Ishikawa (cell line): Measurements from ENCODE around the gene EMILIN1.

Source experiments
- CEBPB ChIP-seq: IDR thresholded peaks from 2 replicates; pipeline ENCODE4 v1.6.1; 2012
- CREB1 ChIP-seq: IDR thresholded peaks from 2 replicates; pipeline ENCODE4 v1.6.1; 2012; ENCODE audit warnings: low read depth
- EGR1 ChIP-seq: IDR thresholded peaks from 2 replicates; pipeline ENCODE4 v1.6.1; 2012
- EP300 ChIP-seq: IDR thresholded peaks from 2 replicates; pipeline ENCODE4 v1.6.1; 2012; ENCODE audit warnings: borderline replicate concordance
- FOXM1 ChIP-seq: IDR thresholded peaks from 2 replicates; pipeline ENCODE4 v1.6.1; 2012; ENCODE audit warnings: low read depth, borderline replicate concordance
- MAX ChIP-seq: IDR thresholded peaks from 2 replicates; pipeline ENCODE4 v1.6.1; 2012
- NFIC ChIP-seq: IDR thresholded peaks from 2 replicates; pipeline ENCODE4 v1.6.1; 2012
- RAD21 ChIP-seq: IDR thresholded peaks from 2 replicates; pipeline ENCODE4 v1.6.1; 2012; ENCODE audit warnings: low read depth
- REST ChIP-seq: IDR thresholded peaks from 2 replicates; pipeline ENCODE4 v1.6.1; 2012; ENCODE audit warnings: low read depth, mild to moderate bottlenecking
- TAF1 ChIP-seq: IDR thresholded peaks from 2 replicates; pipeline ENCODE4 v1.6.1; 2012; ENCODE audit warnings: low read depth, mild to moderate bottlenecking
- TCF12 ChIP-seq: IDR thresholded peaks from 2 replicates; pipeline ENCODE4 v1.6.1; 2012; ENCODE audit warnings: low read depth
- TEAD4 ChIP-seq: IDR thresholded peaks from 2 replicates; pipeline ENCODE4 v1.6.1; 2012
- USF1 ChIP-seq: IDR thresholded peaks from 2 replicates; pipeline ENCODE4 v1.6.1; 2012
- YY1 ChIP-seq: IDR thresholded peaks from 2 replicates; pipeline ENCODE4 v1.6.1; 2012; ENCODE audit warnings: low read depth
- ZBTB7A ChIP-seq: IDR thresholded peaks from 2 replicates; pipeline ENCODE4 v1.6.1; 2012; ENCODE audit warnings: low read depth

Gene EMILIN1

GRCh38 chr2:27077231-27077630, 1.2 kb upstream of the EMILIN1 start:
- TF ChIP-seq USF1 (no peak), ZBTB7A (no peak), RAD21 (no peak), YY1 (no peak), TEAD4 (no peak), NFIC (no peak), REST (no peak), TCF12 (no peak), TAF1 (no peak), EGR1 (no peak), FOXM1 (no peak), MAX (no peak), CEBPB (no peak)

GRCh38 chr2:27079233-27080139, 1.1 kb downstream of the EMILIN1 start:
- TF ChIP-seq CEBPB: no peak
- TF ChIP-seq TCF12: no peak
- no peak for TF ChIP-seq EP300
- TF ChIP-seq NFIC: no peak
- no peak for TF ChIP-seq FOXM1
- TF ChIP-seq TAF1: no peak
- no peak for TF ChIP-seq USF1
- no peak for TF ChIP-seq ZBTB7A

GRCh38 chr2:27080140-27080469, 1.7 kb downstream of the EMILIN1 start:
- TF ChIP-seq USF1 (no peak), MAX (no peak), CEBPB (no peak), FOXM1 (no peak), REST (no peak), EGR1 (no peak), TEAD4 (no peak), NFIC (no peak)

GRCh38 chr2:27080603-27080936, 2.2 kb downstream of the EMILIN1 start:
- TF ChIP-seq EP300 (no peak), FOXM1 (no peak), CEBPB (no peak), CREB1 (no peak)

GRCh38 chr2:27081984-27082772, 3.8 kb downstream of the EMILIN1 start:
- no peak for TF ChIP-seq MAX
- no peak for TF ChIP-seq NFIC
- TF ChIP-seq CREB1: no peak
- TF ChIP-seq REST: no peak
- TF ChIP-seq YY1: no peak
- no peak for TF ChIP-seq ZBTB7A
- no peak for TF ChIP-seq TCF12
- no peak for TF ChIP-seq FOXM1
- no peak for TF ChIP-seq TAF1
- TF ChIP-seq CEBPB: no peak
- TF ChIP-seq TEAD4: no peak
- no peak for TF ChIP-seq RAD21
- TF ChIP-seq EP300: no peak
- no peak for TF ChIP-seq EGR1
